ENCODE results near the gene RUNX1.
A peak's percentile ranks its signal among the peaks of the same experiment; 100 is the strongest.

Gene RUNX1

DNA sequence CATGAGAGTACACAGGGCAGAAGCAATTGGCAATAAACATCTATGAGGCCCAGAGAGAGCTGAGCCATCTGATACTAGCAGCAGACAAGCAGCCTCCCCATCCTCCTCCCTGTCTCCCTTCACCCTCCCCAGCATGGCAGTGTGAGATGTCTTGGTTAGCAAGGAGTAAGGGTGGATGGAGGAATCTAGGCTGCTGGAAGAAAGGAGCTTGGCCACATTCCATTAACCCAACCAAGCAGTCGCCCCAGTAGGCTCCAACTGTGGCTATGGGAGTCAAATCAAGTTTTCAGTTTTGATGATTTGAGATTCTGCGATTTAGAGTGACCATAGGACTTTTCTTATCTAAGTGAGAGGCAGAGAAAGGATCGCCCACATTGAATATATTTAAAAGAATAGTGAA, 12.9 kb upstream of the RUNX1 start:
- no peak for DNase-seq (ENCODE audit: extremely low read depth in 1 of 2, low read depth in 1 of 2)

DNA sequence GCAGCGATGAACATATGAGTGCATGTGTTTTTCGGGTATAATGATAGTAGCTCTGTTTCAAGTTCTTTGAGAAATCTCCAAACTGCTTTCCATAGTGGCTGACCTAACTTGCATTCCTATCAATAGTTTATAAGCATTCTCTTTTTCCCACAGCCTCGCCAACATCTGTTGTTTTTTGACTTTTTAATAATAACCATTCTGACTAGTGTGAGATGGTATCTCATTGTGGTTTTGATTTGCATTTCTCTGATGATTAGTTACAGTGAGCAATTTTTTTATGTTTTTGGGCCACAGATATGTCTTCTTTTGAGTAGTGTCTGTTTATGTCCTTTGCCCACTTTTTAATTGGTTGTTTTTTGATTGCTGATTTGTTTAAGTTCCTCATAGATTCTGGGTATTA, 10.6 kb upstream of the RUNX1 start:
- no peak for DNase-seq (ENCODE audit: extremely low read depth in 1 of 2, low read depth in 1 of 2)

DNA sequence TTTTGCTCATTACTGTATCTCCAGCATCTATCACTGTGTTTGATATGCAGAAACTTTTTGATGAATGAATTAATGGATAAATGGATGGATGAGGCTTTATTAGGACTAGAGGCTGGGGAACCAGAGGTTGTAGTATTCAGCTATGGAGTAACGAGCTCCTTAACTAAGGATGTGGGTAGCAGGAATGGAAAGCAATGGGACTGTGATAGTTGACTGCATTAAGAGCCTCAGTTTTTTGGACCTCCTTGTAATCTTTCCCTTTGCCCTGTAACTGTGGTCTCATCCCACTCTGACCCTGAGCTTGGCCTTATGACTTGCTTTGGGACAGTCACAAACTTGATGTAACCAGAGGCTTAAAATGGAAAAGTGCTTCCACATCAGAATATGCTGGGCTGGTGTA, 9.0 kb upstream of the RUNX1 start:
- DNase-seq (ENCODE audit: extremely low read depth in 1 of 2, low read depth in 1 of 2), result no peak

DNA sequence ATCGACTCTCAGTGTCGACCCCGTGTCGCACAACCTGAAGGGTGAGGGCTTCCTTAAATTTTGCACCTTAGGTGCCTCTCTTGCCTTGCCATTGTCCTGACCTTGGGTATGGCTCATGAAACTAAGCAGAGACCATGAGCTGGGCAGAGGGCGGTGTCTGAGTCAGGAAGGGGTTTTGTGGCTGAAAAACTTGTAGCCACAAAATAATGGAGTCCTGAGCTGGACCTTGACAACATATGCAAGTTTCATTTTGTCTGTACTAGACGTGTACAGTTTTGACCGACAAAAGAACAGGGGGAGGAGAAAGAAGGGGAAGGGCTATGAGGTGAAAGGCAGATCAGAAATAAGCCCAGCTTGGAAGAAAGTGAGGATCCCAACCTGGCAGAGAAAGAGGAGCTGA, 8.3 kb upstream of the RUNX1 start:
- no peak for DNase-seq (ENCODE audit: extremely low read depth in 1 of 2, low read depth in 1 of 2)

DNA sequence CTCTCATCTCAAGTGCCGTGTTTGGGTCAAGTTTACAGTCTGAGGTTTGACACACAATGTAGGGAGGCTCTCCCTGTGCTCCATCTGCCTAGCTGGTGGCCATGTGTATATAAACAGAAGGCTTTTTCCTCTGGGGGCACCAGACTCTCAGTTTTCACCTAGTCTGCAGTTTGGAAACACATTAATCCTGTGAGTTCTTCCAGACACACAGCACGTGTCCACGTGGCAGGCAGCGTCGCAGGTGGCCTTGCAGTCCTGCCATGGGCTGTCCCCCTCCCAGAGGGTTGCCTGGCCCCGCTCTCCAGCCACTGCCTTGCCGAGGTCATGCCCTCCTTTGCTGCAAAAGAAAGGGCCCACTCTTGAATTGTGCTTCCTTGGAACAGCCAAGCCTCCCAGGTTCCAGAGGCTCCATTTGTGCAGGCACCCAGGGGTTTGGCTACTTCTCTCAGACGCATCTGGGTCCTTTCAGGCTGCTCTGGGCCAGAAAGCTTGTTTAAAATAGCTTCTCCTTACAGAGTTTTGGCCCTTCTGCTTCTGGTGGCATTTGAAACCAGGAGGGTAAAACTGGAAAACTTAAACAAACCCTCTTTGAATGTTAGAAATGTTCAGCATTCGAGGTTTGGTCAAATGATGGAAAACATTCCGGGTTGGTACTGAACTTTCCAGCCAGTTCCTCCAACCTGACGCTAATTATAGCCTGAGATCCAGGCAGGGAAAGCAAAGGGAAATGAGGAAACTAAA, 4.4 kb upstream of the RUNX1 start:
- no peak for DNase-seq (ENCODE audit: extremely low read depth in 1 of 2, low read depth in 1 of 2)

DNA sequence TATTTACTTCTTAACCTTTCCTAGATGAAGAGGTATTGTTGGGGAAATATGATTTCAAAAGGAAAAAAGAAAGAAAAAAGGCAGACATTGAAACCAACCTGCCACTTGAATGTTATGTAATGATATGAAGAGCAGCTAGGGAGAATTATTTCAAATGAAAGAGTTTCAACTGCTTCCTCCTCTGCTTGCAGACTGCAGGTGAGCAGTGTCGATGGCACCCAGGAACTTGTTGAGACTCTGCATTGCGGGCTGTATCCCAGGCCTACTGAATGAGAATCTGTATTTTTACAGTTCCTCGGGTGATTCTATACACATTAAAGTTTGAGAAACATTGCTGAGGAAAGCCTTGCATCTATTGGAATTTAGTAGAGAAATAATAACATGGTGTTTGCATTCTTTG, 3.7 kb upstream of the RUNX1 start:
- no peak for DNase-seq (ENCODE audit: extremely low read depth in 1 of 2, low read depth in 1 of 2)

DNA sequence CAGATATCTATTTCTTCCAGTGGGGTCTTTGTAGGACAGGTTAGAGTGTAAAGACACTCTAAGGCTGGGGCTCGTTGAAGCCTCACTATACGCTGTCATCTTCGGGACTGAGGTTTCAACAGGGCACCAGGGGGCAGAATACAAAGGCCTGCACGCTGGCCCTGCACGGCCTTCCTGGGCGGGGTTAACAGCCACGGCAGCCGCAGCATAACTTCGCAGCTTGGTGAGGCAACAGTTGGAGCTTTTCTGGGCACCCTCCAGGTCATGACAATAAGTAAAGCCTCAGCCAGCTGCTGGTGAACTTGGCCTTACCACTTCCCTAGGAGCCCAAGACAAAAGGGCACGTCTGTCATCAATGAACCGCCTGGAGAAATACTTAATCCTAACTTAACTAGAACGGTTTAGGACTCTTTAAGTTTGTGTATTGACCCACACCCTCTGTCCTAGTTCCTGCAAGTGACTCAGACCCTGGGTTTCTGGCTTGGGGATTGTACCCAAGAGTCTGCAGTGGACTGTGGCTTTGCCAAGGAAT, 2.3 kb upstream of the RUNX1 start:
- DNase-seq (ENCODE audit: extremely low read depth in 1 of 2, low read depth in 1 of 2), result peak in 1 of 2 donors; percentile 80

DNA sequence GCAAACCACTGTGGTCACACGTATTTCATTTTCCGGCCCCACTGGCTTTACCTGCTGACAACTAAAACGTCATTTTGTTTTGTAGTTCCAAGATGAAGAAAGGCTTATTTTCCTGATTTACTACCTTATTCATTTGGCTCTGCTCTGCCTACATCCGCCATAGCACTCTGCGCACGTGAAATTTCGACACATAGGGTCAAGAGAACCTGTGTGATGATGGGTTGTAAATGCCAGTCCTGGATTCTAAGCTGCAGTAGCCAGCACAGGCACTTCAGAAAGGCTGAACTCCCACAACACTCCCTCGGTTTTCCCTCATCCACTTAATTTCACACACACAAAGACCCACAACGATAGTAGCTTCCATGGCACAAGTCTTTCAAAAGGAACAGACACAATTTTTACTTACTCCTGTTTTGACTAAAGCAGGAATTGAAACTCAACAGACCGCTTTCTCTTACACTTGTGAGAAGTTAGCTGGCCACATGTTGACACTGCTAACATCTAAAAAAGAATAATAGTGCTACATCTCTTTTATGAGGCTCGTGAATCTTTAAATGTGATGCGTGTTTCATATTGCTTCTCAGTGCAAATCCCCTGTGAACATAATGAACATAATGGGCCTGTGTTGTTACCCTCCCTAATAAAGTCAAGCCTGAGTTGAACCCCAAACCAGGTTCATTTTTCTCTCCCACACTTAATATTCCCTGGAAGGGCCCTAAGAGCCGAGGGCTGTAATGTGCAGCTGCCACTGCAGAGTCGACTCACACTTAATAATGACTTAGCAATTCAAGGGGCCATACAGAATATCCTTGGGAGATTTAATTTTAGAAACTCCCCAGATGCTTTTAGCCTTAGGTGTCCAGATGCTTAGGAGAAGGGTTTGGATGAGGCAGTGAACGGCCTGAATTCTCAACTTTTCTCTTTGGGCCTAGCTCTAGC, 1.5 kb upstream of the RUNX1 start:
- no peak for DNase-seq (ENCODE audit: extremely low read depth in 1 of 2, low read depth in 1 of 2)

DNA sequence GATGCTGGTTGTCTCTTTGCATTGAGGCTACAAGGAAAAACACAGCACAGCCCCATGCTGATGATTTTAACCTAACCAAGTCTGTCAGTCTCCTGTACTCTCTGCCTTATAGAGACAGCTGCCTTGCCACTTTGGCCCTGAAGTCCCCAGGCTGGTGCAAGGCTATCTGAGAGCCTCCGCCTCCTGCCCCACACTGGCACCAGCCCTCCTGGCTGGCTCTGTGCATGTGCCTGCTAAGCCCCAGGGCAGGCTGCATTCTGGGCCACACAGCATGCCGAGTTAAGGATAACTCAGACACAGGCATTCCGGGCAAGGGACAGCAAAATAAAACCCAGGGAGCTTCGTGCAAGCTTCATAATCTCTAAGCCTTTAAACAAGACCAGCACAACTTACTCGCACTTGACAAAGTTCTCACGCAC, 910 bp downstream of the RUNX1 start:
- DNase-seq (ENCODE audit: extremely low read depth in 1 of 2, low read depth in 1 of 2), result no peak

DNA sequence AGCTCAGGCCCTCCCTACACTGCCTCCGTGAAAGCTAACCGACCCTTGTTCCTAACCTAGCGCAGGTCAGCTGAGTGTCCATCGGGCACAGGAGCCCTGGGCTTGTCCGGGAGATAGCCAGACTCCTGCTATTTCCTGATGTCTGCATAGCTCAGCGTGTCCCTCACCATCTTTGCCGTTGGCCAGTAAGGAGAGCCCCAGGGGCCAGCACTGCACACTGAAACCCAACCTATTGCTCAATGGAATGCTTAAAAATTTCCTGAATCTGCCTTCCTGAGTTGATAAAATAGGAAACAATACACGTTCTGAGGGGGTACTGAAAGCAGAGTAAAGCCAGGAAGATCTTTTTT, 2.2 kb downstream of the RUNX1 start:
- DNase-seq (ENCODE audit: extremely low read depth in 1 of 2, low read depth in 1 of 2), result no peak

DNA sequence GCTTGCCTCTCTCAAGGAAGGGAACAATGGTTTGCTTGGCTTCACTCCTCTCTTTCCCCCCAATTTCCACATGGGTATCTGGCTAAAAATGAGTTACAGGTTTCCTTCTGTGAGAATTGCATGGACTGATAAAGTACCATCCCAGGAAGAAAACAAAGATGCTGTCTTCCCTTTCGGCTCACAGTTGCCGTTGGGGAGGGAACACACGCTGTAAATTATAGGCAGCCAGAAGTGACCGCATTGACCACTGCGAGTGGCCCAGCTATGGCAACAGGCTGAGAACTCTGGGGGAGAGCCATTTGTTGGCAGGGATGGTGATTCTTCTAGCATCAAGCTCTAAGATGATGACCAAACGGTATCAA, 2.9 kb downstream of the RUNX1 start:
- DNase-seq (ENCODE audit: extremely low read depth in 1 of 2, low read depth in 1 of 2), result no peak

DNA sequence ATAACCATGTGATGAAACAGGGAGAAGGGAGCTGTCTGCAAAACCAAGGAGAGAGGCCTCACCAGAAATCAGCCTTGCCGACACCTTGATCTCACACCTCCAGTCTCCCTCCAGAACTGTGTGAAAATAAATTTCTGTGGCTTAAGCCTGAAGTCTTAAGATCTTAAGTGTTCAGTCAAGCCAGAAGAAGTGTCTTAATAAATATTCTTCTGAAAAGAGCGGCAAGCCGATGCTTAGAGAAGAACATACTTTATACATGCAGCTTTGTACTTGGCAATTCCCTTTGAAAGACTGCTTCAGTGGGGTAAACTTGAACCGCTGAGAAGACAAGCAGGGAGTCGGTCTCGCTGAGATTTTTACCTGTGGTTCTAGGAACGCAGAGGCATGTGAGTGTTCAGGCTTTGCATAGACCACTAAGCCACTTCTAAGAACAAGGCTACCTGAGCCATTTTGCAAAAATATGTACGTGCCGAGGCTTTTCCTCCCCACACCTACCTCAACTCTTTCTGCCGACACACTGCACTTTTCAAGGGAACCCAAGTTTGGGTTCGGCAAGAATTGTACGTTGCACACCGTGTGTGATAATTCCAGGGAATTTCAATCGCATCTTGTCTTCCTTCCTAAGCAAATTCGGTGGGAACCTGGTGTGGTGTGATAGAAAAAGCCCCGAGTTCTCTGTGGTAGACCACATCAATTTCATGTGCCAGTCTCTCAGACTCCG, 3.4 kb downstream of the RUNX1 start:
- no peak for DNase-seq (ENCODE audit: extremely low read depth in 1 of 2, low read depth in 1 of 2)

DNA sequence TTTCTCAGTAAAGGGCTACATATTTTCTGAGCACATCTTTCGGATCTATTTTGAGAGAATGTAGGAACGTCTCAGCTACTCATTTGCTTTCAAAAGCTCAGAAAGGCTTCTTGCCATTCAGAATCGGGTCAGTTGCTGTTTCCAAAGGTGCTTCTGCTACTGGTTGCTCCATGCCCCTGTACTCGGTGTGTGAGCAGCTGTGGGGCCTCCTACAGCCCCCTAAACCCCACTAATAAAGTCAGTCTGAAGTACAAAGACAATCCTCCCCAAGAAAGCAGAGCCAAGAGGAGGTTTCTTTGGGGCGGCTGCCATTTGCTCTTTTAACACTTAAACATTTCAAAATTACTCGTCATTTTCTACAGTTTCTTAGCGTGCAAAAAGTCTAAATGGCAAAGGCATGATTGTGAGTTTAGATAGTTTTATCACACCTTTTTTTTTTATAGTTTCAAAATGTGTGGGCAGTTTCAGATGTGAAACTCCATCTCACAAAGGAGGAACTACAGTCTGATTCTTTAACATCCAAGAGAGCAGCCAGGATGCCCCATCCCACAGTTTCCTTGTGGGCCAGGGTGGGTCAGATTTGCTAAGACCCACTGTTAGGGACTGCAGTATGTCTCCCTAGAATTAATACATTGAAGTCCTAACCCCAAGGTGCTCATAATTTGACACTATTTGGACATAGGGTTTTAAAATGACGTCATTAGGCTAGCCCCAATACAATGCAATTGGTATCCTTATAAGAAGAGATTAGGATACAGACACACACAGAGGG, 4.1 kb downstream of the RUNX1 start:
- no peak for DNase-seq (ENCODE audit: extremely low read depth in 1 of 2, low read depth in 1 of 2)

DNA sequence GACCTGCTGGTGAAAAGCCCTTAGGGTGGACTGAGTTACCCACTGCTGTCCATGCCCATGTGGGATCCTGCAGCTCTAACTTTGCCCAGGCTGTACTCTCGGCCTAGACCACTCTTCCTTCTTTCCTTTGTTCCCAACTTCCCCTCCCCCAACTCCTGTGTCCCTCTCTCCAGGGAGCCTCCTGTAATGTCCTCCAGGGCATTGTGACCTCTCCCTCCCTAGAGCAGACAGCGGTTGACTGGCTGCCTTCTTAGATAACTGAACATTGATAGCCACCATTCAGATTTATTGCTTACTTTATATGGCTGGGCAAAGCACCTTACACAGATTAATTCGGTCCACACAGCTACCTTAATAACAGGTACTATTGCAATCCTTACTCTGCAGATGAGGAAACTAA, 5.0 kb downstream of the RUNX1 start:
- no peak for DNase-seq (ENCODE audit: extremely low read depth in 1 of 2, low read depth in 1 of 2)

DNA sequence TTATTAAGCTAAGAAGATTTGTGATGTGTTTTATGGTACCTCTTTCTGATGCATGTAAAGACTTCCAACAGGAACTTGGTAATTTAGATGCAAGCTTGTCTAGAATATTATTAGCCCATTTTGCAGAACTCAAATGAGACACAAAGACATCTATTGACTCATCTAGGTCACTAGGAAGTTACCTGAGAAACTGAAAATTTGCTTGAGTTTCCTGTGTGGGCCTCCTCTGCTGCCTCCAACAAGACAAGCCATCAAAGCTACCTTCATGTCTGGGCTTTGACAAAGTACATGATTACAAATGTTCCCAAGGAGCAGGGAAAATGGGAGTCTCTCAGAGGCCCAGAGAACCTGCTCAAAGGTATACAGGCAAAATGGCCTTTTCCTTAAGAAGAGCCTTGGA, 5.6 kb downstream of the RUNX1 start:
- no peak for DNase-seq (ENCODE audit: extremely low read depth in 1 of 2, low read depth in 1 of 2)

DNA sequence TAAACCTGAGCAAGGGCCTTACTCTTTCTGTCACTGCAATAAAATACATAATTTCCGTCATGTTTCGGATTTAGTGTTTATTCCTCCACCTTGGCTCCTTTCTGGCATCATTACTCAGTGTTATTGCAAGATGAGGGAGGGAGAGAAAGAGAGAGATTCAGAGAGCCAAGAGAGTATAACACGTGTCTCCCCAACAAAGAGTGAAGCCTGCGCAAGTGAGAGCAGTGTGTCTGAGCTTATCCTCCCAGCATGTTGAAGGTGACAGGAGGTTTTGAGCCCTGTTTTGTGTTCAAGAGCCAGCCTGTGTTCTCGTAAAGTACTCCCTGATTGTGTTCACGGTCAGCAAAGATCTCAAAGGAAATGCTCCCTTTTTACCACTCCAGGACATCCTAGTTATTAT, 6.3 kb downstream of the RUNX1 start:
- no peak for DNase-seq (ENCODE audit: extremely low read depth in 1 of 2, low read depth in 1 of 2)

DNA sequence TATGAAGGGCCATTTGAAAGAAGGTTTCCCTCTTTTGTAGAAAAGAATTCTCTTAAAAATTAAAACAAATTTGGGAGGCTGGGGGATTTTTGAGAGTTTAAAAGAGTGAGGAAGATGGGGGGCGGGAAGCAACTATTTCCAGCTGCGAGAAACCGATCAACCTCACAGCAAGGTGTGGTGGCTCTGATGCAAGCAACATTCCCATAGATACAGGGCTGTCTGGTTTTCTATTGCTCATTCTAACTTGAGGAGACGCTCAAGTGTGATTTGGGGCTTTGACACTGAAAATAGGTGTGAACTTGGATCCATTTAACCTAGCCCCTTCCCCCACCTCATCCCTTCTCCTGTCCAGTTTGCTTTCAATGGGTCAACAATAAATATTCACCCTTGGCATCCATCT, 7.2 kb downstream of the RUNX1 start:
- no peak for DNase-seq (ENCODE audit: extremely low read depth in 1 of 2, low read depth in 1 of 2)

DNA sequence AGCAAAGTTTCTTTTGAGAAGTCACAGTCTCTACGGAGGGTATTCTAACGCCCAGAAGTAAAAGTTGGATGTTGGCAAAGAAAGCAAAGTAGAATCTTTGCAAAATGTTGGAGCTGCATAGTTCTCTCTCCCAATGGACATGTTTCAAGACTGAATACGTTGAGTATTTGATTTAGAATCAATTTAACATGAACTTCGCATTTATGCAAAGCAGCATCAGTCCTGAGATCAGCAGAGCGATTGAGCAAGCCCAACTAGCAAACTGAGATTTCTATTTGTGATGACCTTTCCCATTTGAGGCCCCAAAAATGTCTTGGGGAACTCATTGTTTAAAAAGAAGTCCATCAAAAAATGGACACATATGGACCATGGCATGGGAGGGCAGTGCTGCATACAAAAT, 8.0 kb downstream of the RUNX1 start:
- DNase-seq (ENCODE audit: extremely low read depth in 1 of 2, low read depth in 1 of 2), result no peak

DNA sequence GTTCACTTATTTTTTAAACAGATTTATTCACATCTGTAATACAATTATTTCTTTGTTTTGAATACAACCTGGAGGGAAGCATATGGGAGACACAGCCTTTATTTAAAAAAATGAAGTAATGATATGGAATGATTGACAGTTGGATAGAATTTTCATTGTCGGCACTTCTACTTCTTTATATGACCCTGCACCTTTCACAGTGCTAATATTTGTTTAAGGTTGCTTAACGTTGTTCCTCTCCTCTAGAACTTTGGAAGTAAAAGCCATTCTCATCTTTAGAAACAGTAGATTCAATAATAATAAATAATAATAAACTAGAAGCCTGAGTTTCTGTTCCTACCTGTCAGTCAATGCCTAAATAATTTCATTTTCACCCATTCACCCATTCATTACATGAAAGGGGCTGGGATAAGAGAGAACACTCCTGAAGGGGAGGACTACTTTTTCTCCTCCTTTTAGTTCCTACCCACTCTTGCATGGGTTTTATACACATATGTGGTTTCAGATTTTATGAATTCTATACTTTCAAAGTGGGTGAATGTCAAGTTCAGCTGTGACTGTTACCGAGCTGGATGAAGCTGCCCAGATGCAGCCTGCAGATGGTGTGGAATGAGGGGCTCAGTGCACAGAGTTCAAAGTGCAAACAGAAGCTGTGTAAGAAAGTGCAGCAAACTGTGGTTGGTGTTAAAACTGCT, 9.4 kb downstream of the RUNX1 start:
- no peak for DNase-seq (ENCODE audit: extremely low read depth in 1 of 2, low read depth in 1 of 2)

DNA sequence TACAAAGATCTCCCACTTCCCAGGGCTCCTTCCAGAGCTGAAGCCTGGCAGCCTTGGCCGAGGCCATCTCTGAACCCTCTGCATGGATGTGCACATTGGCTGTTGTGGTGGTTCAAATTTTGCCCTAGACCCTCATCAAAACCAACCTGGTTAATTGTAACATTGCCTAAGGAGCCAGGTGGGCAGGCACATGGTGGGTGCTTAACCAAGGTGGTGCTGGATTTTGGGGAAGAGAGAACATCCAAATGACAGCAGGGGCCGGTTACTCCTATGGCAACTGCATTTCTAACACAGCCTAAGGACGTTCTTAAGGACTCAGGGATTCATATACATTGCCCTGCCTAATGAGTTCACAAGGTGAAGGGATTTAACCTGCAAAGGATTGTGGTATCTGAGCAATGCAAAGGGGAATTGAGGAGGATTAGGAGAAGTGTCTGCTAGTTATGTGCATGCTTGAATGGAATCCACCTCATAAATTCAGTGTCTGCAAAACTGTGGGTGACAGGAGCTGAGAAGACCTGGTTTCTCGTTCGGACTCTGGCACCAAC, 10.3 kb downstream of the RUNX1 start:
- DNase-seq (ENCODE audit: extremely low read depth in 1 of 2, low read depth in 1 of 2), result no peak
